ENCODE measurements around the gene COL27A1.
"Not testable (repeated sequence)": the region's sequence is repeated elsewhere in the genome, so short reads cannot be mapped to it uniquely, and the experiment has no call there.

COL27A1 gene

DNA sequence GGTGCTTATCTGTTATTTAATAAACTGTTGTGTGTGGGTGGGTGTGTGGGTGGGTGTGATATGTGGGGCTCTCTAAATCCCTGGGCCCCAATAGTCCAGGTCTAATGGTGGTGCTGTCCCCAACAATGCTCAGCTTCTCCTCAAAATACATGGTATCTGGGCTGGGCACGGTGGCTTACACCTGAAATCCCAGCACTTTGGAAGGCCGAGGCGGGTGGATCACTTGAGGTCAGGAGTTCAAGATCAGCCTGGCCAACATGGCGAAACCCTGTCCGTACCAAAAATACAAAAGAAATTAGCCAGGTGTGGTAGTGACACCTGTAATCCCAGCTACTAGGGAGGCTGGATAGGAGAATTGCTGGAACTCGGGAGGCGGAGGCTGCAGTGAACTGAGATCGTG is 163.1 kb downstream of the COL27A1 start:
- DNase-seq, result no peak
- TF ChIP-seq GATA1 (IDR thresholded peaks at IDR 0.05; ENCODE audit: low read depth, low read length), result no peak
- no peak for TF ChIP-seq POLR2A (IDR thresholded peaks at IDR 0.05; ENCODE audit: low read length)

GRCh38 chr9:114319147-114319546 is 163.8 kb downstream of the COL27A1 start:
- TF ChIP-seq POLR2A (IDR thresholded peaks at IDR 0.05; ENCODE audit: low read length) (no peak), GATA1 (IDR thresholded peaks at IDR 0.05; ENCODE audit: low read depth, low read length) (no peak)
- no peak for DNase-seq

GRCh38 chr9:114320710-114321109 is 165.4 kb downstream of the COL27A1 start:
- DNase-seq, result not testable (repeated sequence)

DNA sequence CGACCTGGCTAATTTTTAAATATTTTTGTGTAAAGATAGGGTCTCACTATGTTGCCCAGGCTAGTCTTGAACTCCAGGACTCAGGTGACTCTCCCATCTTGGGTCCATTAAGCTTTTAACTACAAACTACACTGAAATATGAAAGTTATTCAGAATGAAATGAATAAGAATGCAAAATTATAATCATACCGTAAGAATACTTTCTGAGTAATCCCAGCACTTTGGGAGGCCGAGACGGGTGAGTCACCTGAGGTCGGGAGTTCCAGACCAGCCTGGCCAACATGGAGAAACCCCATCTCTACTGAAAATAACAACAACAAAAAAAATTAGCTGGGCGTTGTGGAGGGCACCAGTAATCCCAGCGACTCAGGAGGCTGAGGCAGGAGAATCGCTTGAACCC is 166.4 kb downstream of the COL27A1 start:
- TF ChIP-seq POLR2A (IDR thresholded peaks at IDR 0.05; ENCODE audit: low read length), result no peak
- TF ChIP-seq GATA1 (IDR thresholded peaks at IDR 0.05; ENCODE audit: low read depth, low read length), result no peak
- no peak for DNase-seq

- DNase-seq, result not testable (repeated sequence)
Measured at GRCh38 chr9:114322160-114322818, 167.0 kb downstream of the COL27A1 start.

- DNase-seq, result not testable (repeated sequence)
Measured at GRCh38 chr9:114322831-114323531, 167.6 kb downstream of the COL27A1 start, which contains the start of gene ORM1. Gene ORM1, plus strand, starts transcription at chr9:114323098. Its CDS starts 36 bp downstream, at chr9:114323134.

DNA sequence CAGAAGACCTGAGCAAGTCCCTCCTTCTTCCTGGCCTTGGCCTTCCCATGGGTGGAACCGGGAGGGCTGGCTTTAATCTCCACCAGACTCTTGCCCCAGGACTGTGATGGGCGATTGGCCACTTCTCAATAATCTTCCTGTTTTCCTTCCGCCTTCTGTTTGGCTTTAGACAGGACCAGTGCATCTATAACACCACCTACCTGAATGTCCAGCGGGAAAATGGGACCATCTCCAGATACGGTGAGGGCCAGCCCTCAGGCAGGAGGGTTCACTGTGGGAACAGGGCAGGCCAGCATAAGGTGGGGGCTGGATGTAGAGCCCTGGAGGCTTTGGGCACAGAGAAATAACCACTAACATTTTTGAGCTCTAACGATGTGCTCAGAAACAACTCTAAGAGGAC is 168.5 kb downstream of the COL27A1 start:
- DNase-seq, result not testable (repeated sequence)

DNA sequence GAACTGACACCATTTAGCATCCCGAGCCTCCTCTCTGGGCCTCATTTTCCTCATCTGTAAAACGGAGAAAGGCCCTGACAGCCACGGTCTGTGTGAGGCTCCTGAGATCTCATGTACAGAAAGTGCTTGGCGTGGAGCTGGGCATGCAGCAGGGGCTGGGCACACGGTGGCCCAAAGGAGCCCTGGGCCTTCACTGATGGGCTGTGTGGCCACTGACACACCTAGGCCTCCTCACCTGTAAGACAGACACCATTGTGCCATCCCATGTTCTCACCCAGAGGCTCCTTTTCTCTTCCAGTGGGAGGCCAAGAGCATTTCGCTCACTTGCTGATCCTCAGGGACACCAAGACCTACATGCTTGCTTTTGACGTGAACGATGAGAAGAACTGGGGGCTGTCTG is 169.2 kb downstream of the COL27A1 start:
- TF ChIP-seq GATA1 (IDR thresholded peaks at IDR 0.05; ENCODE audit: low read depth, low read length) (no peak), POLR2A (IDR thresholded peaks at IDR 0.05; ENCODE audit: low read length) (no peak)
- no peak for DNase-seq

DNA sequence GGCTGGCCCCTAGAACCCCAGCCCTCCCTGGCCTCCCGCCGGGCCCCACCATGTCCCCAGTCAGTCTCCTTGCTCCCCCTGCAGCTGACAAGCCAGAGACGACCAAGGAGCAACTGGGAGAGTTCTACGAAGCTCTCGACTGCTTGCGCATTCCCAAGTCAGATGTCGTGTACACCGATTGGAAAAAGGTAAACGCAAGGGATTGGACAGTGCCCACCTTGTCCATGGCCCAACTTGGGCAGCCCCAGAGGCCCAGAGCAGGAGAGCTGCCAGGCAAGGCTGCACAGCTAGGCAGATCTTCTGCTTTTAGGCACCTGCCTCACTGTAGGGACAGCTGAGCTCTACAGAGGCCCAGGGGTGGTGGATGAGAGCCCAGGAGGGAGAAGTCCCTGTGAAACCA is 169.6 kb downstream of the COL27A1 start:
- not testable (repeated sequence) for DNase-seq

DNA sequence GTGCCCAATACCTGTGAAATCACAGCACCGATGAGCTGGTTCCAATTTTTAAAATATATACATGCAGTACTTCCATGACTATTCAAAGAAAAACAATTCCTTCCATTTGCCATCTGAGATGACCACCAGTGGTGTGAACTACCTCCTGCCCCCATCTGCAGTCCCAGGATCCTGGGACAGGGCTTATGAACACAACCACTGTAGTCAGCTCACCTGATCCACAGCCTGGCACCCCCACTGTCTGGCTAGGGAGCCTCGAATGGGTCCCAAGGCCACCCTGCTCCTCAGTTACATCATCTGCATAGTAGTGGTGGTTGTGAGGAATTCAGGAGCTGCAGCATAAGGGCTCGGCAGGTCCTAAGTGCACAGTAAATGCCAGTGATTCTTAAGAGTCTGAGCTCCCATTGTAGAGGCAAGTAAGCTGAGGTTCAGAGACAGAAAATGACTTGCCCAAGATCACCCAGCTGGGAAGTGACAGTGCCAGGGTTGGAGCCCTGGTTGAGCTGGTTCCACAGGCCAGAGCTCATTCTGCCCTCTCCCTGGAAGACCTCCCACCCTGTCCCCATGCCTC is 170.4 kb downstream of the COL27A1 start:
- DNase-seq, result not testable (repeated sequence)

DNA sequence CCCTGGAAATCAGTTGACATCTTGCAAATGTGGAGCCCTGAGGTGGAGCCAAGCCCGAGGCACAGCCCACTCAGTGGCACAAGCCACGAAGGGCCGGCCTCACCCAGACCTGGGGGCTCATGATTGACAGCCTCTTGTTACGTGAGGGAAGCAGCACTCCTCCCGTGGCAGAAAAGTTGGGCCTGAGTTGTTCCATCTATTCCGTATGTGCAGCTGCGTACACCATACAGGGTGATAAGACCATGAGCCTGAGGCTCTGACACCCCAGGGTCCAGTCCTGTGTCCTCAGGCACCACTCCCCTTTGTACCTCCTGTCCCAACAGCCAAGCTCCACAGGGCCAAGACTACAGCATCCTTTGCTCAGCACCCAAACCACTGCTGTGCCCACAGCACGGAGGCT is 172.4 kb downstream of the COL27A1 start:
- TF ChIP-seq POLR2A (IDR thresholded peaks at IDR 0.05; ENCODE audit: low read length) (no peak), GATA1 (IDR thresholded peaks at IDR 0.05; ENCODE audit: low read depth, low read length) (no peak)
- no peak for DNase-seq

- DNase-seq, result not testable (repeated sequence)
Measured at GRCh38 chr9:114328357-114328820, 173.1 kb downstream of the COL27A1 start.

DNA sequence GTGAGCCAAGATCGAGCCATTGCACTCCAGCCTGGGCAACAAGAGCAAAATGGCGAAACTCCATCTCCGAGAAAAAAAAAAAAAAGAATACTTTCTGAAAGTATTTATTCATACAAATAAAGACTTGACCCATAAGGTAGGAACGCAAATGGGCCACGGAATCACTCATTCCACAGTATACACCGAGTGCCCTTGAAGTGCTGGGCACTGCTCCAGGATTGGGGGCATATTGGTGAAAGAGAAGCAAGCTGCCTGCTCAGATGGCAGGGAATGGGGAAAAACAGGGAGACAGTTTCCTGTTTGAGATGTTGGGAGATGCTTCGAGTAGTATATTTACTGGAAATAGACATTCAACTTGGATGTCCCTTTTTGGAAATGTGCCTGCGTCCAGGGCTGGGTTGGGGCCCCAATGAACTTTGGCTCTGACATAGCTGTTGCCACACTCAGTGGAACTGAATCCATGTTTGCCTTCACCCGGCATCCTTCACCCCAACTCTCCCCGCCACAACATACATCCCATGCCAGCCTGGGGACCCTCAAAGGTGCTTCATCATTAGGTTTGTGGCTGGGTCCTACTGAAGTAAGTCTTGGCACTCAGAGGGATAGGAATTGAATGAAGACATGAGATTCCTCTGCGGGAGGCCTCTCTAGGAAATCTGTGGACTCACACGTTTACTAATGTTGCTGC is 173.7 kb downstream of the COL27A1 start:
- not testable (repeated sequence) for DNase-seq

DNA sequence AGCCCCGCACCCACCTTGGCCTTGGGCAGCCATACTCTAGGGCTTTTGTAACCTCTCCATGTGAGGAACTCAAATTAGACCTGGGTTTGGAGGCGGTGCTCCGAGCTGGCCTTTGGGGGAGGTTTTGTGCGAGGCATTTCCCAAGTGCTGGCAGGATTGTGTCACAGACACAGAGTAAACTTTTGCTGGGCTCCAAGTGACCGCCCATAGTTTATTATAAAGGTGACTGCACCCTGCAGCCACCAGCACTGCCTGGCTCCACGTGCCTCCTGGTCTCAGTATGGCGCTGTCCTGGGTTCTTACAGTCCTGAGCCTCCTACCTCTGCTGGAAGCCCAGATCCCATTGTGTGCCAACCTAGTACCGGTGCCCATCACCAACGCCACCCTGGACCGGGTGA is 174.3 kb downstream of the COL27A1 start, which contains the start of gene ORM2:
ORM2 (plus strand) TSS at position 245 of the 398 bp plus-strand sequence; CDS start at position 281, 36 bp downstream.
- DNase-seq, result not testable (repeated sequence)

DNA sequence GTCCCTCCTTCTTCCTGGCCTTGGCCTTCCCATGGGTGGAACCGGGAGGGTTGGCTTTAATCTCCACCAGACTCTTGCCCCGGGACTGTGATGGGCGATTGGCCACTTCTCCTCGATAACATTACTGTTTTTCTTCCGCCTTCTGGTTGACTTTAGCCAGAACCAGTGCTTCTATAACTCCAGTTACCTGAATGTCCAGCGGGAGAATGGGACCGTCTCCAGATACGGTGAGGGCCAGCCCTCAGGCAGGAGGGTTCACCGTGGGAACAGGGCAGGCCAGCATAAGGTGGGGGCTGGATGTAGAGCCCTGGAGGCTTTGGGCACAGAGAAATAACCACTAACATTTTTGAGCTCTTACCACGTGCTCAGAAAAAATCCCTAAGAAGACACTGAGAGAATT is 175.3 kb downstream of the COL27A1 start:
- TF ChIP-seq GATA1 (IDR thresholded peaks at IDR 0.05; ENCODE audit: low read depth, low read length) (no peak), POLR2A (IDR thresholded peaks at IDR 0.05; ENCODE audit: low read length) (no peak)
- no peak for DNase-seq

- not testable (repeated sequence) for DNase-seq
Measured at GRCh38 chr9:114331229-114332195, 176.2 kb downstream of the COL27A1 start.

GRCh38 chr9:114332474-114333040 is 177.2 kb downstream of the COL27A1 start:
- not testable (repeated sequence) for DNase-seq

GRCh38 chr9:114333718-114334117 is 178.4 kb downstream of the COL27A1 start:
- DNase-seq, result not testable (repeated sequence)

Data from erythroblast (primary cell).